Activated T-cell treated with anti-CD3 and anti-CD28 coated beads for 24 hours (primary cell): ENCODE data around the gene TSNAX.
"Not testable (repeated sequence)": the region's sequence is repeated elsewhere in the genome, so short reads cannot be mapped to it uniquely, and the experiment has no call there.

Experiments used
- DNase-seq: peaks from one replicate; pipeline ENCODE4 v3.0.0-alpha.2; 2020; ENCODE audit warnings: low read depth

Gene TSNAX

GRCh38 chr1:231563247-231563646 lies 34.8 kb downstream of the TSNAX start:
- no peak for DNase-seq

DNA sequence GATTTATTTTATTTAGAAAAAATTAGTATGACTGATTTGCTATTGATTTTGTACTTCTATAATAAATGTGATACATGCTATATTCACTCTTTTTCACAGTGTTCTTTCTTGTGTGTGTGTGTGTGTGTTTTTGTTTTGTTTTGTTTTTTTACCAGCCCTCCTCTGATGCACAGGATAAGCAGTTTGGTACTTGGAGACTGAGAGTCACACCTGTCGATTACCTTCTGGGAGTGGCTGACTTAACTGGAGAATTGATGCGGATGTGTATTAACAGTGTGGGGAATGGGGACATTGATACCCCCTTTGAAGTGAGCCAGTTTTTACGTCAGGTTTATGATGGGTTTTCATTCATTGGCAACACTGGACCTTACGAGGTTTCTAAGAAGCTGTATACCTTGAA lies 35.9 kb downstream of the TSNAX start:
- no peak for DNase-seq

GRCh38 chr1:231566496-231566895 lies 38.0 kb downstream of the TSNAX start:
- DNase-seq = no peak

GRCh38 chr1:231570262-231570661 lies 41.8 kb downstream of the TSNAX start:
- DNase-seq = not testable (repeated sequence)

- DNase-seq = no peak
Measured at GRCh38 chr1:231571904-231572303, 43.4 kb downstream of the TSNAX start.

DNA sequence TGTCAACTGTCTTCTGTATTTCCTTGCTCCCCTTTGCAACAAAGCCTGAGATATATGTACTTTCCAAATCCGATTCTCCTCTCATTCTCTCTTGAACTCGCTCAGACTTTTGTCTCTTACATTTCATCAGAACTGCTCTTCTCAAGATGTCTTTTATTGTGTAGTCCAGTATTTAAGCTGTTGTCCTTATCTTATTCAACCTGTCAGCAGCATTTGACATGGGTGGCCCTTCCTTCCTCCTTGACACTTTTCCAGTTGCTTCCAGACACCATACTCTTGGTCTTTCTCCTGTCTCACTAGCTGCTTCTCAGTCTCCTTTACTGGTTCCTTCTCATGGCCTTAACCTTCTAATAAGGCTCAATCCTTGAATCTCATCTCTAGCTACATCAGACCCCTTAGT lies 47.0 kb downstream of the TSNAX start:
- DNase-seq = no peak

GRCh38 chr1:231576804-231577718 lies 48.6 kb downstream of the TSNAX start:
- no peak for DNase-seq

GRCh38 chr1:231580874-231581273 lies 52.4 kb downstream of the TSNAX start:
- no peak for DNase-seq

- DNase-seq = no peak
Measured at GRCh38 chr1:231581859-231582258, 53.4 kb downstream of the TSNAX start.

DNA sequence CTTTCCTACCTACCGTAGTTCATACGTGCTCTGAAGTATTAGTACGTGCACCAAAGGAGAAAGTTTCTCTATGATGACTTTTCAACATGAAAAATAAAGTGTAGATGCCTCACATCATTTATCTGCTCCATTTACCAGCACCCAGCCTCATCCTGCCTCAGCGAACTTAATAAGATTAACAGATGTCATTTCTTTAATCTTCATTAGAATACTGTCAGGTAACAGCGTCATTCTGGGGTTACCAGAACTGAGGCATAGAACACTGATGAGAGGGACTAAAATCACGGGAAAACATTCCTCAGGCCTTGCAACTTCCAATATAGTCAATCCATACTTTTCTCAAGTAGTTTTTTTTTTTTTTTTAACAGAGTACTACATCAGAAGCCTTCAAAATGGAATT lies 54.9 kb downstream of the TSNAX start:
- DNase-seq = no peak

- no peak for DNase-seq
Measured at GRCh38 chr1:231584117-231584516, 55.6 kb downstream of the TSNAX start.

GRCh38 chr1:231584921-231585320 lies 56.5 kb downstream of the TSNAX start:
- no peak for DNase-seq

DNA sequence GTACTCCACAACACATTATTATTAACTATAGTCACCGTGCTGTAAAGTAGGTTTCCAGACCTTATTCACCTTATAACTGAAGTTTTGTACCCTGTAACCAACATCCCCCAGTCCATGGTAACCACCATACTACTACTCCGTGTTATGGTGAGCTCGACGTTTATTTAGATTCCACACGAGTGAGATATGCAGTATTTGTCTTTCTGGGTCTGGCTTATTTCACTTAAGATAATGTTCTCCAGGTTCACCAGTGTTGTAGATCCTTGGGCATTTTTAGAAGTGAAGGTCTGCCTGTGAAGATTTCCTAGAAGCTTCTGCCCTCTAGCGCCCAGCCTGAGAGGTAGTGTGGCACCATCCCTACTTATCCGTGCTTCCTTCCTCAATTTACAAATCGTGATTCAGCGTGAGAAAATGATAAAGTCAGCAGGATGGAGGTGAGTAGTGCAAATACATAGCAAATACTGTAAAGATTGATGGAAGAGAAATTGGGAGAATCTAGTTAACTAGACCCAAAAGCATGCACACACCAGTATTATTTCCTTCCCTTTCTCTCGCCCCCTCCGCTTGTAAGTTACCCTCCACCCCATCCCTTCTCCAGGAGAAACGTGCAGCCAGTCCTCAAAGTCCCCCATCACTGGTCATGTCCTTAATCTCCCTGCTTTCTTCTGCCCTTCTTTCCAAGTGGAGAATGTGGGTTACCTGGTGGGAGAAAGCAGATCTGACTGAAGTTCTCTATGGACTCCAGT lies 62.2 kb downstream of the TSNAX start:
- no peak for DNase-seq

GRCh38 chr1:231591466-231591865 lies 63.0 kb downstream of the TSNAX start:
- DNase-seq = no peak

GRCh38 chr1:231592809-231593208 lies 64.3 kb downstream of the TSNAX start:
- DNase-seq = no peak

DNA sequence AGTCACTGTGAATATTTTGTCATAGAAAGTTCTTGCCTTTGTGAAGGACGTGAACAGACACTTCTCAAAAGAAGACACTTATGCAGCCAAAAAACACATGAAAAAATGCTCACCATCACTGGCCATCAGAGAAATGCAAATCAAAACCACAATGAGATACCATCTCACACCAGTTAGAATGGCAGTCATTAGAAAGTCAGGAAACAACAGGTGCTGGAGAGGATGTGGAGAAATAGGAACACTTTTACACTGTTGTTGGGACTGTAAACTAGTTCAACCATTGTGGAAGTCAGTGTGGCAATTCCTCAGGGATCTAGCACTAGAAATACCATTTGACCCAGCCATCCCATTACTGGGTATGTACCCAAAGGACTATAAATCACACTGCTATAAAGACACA lies 64.8 kb downstream of the TSNAX start:
- not testable (repeated sequence) for DNase-seq

GRCh38 chr1:231594123-231594522 lies 65.7 kb downstream of the TSNAX start:
- DNase-seq = no peak

DNA sequence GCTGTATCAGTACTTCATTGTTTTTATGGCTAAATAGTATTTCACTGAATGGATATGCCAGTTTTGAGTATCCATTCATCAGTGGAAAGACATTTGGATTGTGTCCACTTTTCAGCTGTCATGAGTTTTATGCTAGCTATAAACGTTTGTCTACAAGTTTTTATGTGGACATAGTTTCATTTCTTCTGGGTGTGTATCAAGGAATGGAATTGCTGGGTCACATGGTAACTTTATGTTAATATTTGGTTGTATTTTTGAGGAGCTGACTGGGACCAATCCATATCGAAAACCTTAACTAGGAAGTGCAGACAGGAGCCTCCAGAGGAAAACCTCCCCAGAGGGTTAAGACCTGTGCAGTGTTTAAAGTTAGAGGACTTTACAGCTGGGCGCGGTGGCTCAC lies 66.3 kb downstream of the TSNAX start:
- no peak for DNase-seq

DNA sequence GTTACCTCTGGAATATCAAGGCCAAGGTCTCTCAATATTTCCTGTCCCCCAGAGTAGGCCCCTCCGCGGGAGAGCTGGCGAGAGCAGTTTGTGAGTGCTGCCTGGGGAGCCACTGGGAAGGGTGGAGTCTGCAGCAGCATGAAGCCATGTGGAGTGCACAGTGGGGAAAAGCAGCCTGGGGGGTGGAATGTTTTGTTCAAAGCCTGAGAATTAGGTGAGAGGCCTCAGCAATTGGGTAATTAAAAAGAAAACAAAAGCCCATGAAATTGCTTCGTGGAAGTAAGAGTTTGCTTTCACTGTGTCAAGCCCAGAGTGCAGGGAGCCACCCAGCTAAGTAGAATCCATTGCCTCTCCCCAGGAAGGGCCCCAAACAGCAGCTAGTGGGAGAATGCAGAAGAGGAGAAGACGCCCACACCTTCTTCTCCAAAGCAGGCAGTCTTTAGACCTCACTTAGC lies 67.9 kb downstream of the TSNAX start:
- DNase-seq = no peak

DNA sequence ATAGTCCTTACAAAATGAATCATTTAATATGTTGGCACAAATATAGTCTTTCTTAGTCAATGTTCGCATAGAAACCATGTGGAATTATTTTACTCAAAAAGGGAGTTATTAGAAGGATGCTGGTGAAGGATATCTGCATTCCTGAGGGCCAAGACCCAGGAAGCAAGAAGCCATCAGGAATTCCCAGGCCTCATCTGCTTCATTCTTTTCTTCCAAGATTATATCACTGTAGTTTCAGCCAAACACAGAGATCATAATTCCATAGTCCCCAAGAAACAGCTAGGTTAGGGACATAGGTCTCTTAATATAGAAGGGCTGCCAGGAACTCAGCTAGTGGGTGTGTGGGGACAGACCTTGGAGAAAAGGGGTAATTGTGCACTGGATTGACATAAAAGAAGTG lies 69.5 kb downstream of the TSNAX start:
- DNase-seq = no peak

DNA sequence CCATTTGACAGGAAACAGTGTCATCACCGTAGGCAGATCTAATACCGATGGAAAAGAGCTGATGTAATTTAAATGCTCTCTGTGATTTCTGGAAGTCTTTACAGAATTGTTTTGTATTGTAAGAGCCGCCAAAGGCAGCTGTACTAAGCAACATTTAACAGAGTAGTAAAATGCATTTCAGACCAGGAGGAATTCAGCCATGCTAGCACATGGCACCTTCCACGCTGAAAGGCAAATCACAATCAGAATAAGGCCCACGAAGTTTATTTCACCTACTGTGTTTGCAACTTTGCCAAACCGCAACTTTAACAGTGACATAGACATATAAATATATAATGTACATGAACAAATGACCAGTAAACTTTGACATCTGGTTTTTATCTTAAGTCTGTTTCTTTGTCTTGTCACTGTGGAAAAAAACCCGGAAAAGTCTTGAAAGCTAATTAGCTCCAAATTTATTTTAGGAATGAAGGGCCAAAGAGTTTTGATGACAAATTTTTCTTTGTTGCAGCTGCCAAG lies 72.0 kb downstream of the TSNAX start:
- no peak for DNase-seq

DNA sequence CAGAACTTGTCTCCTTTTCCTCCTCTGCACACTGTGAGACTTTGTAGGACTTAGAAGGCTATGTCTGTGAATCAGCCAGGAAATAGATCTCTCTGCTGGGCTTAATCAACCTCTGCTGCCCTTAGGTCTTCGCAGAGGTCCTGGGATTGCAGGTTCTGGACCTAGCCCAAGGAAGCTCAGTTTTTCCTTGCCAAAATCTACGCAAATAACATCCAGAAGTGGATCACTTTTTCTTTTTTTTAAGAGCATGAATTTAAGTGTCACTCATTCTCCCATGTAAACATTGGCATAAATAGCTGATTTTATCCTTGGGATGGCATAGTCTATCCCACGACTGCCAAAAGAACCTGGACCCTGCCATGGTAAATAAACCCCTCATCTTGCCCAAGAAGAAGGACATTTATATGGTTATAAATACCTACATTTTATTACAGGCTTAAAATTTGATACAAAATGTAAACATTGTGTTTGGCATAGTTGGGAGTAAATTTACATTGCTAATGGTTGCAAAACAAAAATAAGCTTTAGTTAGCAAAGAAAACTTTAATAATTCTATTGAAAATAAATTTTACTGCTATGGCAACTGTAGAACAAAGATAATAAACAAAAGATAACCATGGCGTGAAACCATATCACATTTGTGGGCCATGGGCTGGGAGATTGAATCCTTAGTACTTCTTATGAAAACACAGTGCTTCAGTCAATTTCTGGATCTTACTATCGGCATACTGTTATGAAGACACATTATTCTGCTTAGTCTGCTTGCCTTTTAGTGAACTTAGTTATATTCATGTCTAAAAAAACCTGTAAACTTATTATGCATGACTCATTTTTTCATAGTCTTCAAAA lies 73.6 kb downstream of the TSNAX start:
- DNase-seq = no peak
